HG02970 (cell line): ENCODE data around the gene ZNF860.
"Not testable (repeated sequence)": the region's sequence is repeated elsewhere in the genome, so short reads cannot be mapped to it uniquely, and the experiment has no call there.

Experiments
- ATAC-seq: cut with Tn5 transposase; IDR thresholded peaks from one replicate; pipeline ENCODE4 v1.9.1; 2021; ENCODE audit warnings: mild to moderate bottlenecking, moderate library complexity, moderate number of reproducible peaks; ENCODE audit not compliant: unreplicated experiment, low FRiP score

The ZNF860 gene

DNA sequence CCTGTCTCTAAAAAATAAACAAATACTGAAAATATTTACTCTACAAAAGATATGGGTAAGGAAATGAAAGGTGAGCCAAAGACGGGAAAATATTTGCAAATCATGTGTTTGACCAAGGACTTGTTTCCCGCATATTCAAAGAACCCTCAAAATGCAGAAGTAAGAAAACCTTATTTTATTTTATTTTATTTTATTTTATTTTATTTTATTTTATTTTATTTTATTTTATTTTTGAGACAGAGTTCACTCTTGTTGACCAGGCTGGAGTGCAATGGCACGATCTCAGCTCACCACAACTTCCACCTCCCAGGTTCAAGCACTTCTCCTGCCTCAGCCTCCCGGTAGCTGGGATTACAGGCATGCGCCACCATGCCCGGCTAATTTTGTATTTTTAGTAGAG lies 11.4 kb downstream of the ZNF860 start:
- not testable (repeated sequence) for ATAC-seq

- ATAC-seq = no peak
These were observed 12.3 kb downstream of the ZNF860 start for GRCh38 chr3:31993843-31994242.

DNA sequence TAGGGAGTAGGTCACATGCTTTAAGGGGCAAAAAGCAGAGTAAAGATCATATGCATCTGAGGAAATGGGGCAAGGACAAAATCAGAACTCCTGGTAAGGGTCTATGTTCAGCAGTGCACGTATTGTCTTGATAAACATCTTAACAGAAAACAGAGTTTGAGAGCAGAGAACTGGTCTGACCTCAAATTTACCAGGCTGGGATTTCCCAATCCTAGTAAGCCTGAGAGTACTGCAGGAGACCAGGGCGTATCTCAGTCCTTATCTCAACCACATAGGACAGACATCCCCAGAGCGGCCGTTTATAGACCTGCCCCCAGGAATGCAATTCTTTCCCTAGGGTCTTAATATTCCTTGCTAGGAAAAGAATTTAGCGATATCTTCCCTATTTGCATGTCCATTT lies 13.5 kb downstream of the ZNF860 start:
- ATAC-seq = not testable (repeated sequence)

GRCh38 chr3:31996195-31996594 lies 14.6 kb downstream of the ZNF860 start:
- ATAC-seq = no peak

DNA sequence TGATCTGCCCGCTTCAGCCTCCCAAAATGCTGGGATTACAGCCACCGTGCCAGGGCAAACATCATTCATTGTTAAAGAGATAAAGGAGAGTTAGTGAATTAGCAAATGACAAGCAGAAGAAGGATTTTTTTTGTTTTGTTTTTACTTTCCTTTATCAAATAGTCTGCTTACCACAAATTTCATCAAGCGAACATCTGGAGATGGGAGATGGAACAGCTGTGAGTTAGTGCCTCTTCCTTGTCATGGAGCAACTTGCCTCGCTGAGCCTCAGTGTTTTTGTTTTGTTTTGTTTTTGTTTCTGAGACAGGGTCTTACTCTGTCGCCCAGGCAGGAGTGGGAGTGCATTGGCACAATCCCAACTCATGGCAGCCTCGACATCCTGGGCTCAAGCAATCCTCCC lies 15.9 kb downstream of the ZNF860 start:
- ATAC-seq = no peak

- ATAC-seq = no peak
These were observed 18.4 kb downstream of the ZNF860 start for GRCh38 chr3:31999907-32000439.

- ATAC-seq = no peak
These were observed 19.3 kb downstream of the ZNF860 start for GRCh38 chr3:32000877-32001276.

DNA sequence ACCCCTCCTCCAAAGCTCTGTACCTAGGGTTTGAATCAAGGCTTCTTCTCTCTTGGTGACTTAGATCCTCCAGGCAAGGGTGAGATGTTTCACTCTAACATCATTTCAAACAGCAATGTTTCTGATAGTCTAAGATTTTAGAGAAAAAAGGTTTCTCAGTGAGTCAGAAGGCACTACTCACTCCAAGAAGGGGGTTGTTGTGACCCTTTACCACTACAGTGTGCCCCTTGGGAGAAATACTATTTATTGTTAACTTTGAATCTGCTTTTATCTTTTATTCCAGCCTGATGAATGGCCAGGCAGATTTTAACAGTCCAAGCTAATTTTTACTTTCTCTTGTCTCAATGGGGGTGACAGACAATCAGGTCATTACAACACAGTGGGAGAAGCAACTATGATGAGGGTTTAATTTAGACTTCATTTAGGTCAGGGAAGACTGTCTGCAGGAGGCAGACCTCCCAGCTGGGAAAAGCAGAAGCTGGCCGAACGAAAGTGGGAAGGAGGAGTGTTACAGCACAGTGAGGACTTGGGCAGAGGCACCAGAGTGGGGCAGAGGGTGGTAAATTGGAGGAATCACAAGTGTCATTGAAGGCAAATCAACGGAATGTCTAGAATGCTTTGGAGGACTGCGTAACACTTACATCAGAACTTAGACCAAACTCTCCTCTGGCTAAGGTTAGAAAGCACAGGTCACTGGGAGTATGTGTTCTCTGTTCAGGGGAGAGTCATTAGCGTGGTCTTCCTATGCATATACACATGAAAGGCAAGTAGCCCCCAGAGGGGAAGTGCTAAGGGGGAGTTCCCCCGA lies 21.2 kb downstream of the ZNF860 start:
- ATAC-seq = no peak

DNA sequence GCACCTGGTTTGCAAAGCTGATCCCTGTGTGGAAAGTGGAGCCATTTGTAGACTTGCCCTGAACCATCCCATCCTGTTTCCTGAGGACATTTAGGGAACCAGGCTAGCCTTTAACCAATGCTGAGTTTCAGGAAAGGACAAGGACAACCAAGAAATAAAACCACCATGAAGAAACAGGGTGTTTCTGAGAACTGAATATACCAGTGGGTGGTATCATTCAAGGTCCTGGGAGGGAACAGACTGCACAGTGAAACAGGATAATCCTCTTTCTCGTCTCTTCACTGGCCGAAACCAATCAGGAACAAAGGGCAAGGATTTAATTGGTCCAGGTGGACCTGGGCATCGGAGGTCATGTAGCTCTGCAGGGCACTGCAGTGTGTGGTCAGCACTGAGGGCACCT lies 21.8 kb downstream of the ZNF860 start:
- no peak for ATAC-seq

DNA sequence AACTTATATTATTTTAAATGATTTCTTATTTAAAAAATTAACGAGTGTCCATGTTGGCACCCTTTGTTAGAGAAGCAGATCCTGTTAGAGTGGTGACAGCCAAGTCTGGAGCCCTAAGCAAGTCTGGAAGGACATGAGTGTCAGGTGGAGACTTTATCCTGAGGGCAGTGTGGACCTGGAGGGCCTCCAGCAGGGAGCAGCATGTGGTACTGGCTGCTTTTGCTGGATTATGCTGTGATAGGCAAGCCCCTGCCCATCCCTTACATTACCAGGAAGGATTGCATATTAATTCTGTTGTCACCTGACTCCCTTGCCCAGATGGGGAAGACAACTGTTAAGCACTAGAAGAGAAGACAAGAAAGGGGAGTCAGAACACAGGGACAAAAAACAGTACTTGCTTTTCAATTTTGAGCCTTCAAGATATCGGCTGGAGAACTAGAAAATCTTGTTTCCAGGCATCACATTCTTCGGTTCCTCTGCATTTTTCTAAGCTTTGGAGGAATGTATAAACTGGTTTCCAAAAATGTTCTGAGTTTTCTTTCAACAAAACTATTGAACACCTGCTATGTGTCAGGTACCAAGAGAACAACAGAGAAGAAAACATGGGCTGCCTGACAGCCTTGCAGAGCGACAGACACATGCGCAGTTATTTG lies 22.7 kb downstream of the ZNF860 start:
- no peak for ATAC-seq

GRCh38 chr3:32009101-32009500 lies 27.6 kb downstream of the ZNF860 start:
- ATAC-seq = no peak

- no peak for ATAC-seq
These were observed 28.4 kb downstream of the ZNF860 start for GRCh38 chr3:32009957-32010356.

- not testable (repeated sequence) for ATAC-seq
These were observed 29.1 kb downstream of the ZNF860 start for GRCh38 chr3:32010699-32011098.

DNA sequence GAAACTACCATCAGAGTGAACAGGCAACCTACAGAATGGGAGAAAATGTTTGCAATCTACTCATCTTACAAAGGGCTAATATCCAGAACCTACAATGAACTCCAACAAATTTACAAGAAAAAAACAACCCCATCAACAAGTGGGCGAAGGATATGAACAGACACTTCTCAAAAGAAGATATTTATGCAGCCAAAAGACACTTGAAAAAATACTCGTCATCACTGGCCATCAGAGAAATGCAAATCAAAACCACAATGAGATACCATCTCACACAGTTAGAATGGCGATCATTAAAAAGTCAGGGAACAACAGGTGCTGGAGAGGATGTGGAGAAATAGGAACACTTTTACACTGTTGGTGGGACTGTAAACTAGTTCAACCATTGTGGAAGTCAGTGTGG lies 34.1 kb downstream of the ZNF860 start:
- ATAC-seq = not testable (repeated sequence)

- ATAC-seq = no peak
These were observed 35.7 kb downstream of the ZNF860 start for GRCh38 chr3:32017286-32017685.

GRCh38 chr3:32018757-32019564 lies 37.4 kb downstream of the ZNF860 start:
- no peak for ATAC-seq

DNA sequence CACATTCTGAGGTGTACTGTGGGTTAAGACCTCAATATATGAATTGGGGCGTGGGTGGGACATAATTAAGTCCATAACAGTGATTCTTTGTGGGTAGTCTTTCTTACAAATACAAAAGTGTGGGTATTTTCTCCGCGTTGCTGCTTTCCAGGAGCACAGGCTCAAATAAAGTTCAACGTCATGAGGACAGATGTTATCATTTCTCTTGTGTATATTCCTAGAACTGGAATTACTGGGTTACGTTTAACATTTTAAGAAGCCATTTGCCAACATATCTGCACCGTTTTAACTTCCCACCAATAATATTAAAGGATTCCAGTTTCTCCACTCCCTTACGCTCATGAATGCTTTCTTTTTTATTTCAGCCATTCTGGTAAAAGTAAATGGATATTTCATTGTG lies 39.6 kb downstream of the ZNF860 start:
- no peak for ATAC-seq

DNA sequence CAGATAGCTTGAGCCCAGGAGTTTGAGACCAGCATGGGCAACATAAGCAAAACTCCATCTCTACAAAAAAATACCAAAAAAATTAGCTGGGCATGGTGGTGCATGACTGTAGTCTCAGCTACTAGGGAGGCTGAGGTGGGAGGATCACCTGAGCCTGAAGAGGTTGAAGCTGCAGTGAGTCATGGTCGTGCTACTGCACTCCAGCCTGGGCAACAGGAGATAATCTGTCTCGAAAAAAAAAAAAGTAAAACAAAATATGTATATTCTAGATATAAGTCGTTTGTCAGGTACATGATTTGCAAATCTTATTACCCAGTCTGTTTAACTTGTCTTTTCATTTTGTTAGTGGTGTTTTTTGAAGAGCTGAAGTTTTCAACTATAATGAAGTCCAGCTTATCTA lies 40.2 kb downstream of the ZNF860 start:
- no peak for ATAC-seq

DNA sequence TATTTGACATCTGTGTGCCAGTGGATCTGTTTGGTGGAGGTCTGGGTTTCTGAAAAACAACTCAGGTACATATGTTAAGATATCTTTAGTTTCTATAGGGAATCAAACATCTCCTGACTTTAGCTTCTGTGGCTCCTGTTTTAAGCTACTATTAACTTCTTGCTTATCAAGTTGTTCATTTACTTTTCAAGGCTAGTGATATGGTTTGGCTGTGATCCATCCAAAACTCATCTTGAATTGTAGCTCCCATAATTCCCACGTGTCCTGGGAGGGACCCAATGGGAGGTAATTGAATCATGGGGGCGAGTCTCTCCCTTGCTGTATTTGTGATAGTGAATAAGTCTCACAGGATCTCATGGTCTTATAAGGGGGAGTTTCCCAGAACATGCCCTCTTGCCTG lies 41.4 kb downstream of the ZNF860 start:
- no peak for ATAC-seq

- no peak for ATAC-seq
These were observed 45.0 kb downstream of the ZNF860 start for GRCh38 chr3:32026593-32026992.

GRCh38 chr3:32037932-32038267 lies 56.4 kb downstream of the ZNF860 start:
- no peak for ATAC-seq
